Keratinocyte (primary cell): ENCODE data around the gene REEP3. TPM values are rescaled to one million over a fixed set of nuclear protein-coding genes. Genes with fewer than 3 reads are reported as not detected.

Source experiments
- DNase-seq: peaks from one replicate; pipeline ENCODE4 v3.0.0-alpha.2; 2011; ENCODE audit warnings: low read depth, missing footprints, low spot score
- FAIRE-seq: peaks from 2 replicates; lab custom pipeline; 2011; peaks lifted over from hg19 to GRCh38; lab: Jason Lieb, UNC
- H2AFZ ChIP-seq: 2 replicates; pipeline ENCODE4 v1.6.0; 2012; ENCODE audit warnings: low read length, control low read depth, inconsistent platforms; ENCODE audit not compliant: control insufficient read depth
- H3K27ac ChIP-seq: 2 replicates; pipeline ENCODE4 v1.5.1; 2011; ENCODE audit warnings: low read length; ENCODE audit not compliant: control insufficient read depth, insufficient read depth
- H3K27me3 ChIP-seq: 3 replicates; pipeline ENCODE4 v1.6.0; 2011; ENCODE audit warnings: low read length; ENCODE audit not compliant: control insufficient read depth, insufficient read depth; ENCODE audit errors: extremely low read depth
- H3K36me3 ChIP-seq, 2 experiments: 2 replicates in 1 of 2; 3 replicates in 1 of 2; pipeline ENCODE4 v1.5.1; 2011; ENCODE audit warnings: low read length in 2 of 2, mild to moderate bottlenecking in 1 of 2; ENCODE audit not compliant: control insufficient read depth in 2 of 2, insufficient read depth in 2 of 2; ENCODE audit errors: extremely low read depth in 1 of 2
- H3K4me1 ChIP-seq: 3 replicates; pipeline ENCODE4 v1.5.1; 2011; ENCODE audit warnings: low read length; ENCODE audit not compliant: control insufficient read depth, insufficient read depth; ENCODE audit errors: extremely low read depth
- H3K4me2 ChIP-seq: 3 replicates; pipeline ENCODE4 v1.6.0; 2011; ENCODE audit warnings: low read depth, low read length; ENCODE audit not compliant: control insufficient read depth, insufficient read depth; ENCODE audit errors: extremely low read depth
- H3K4me3 ChIP-seq, 3 experiments: fragments of 200-600 bp in 1 of 3; sonication (generic) in 1 of 3; 2 replicates in 2 of 3; 3 replicates in 1 of 3; pipeline ENCODE4 v1.5.1; 2011 to 2016; ENCODE audit warnings: low read length in 3 of 3, mild to moderate bottlenecking in 3 of 3, control low read depth in 2 of 3, inconsistent platforms in 1 of 3, low read depth in 1 of 3, mixed read lengths in 1 of 3, mixed run types in 1 of 3, moderate library complexity in 1 of 3; ENCODE audit not compliant: control insufficient read depth in 2 of 3, insufficient read depth in 2 of 3; ENCODE audit errors: extremely low read depth in 1 of 3
- H3K79me2 ChIP-seq: 2 replicates; pipeline ENCODE4 v1.6.0; 2012; ENCODE audit warnings: low read length; ENCODE audit not compliant: control insufficient read depth, insufficient read depth
- H3K9ac ChIP-seq: 3 replicates; pipeline ENCODE4 v1.6.0; 2011; ENCODE audit warnings: low read length; ENCODE audit not compliant: control insufficient read depth, insufficient read depth; ENCODE audit errors: extremely low read depth
- H3K9me1 ChIP-seq: 3 replicates; pipeline ENCODE4 v1.6.0; 2011; ENCODE audit warnings: low read length; ENCODE audit not compliant: control insufficient read depth, insufficient read depth; ENCODE audit errors: extremely low read depth
- H3K9me3 ChIP-seq: 2 replicates; pipeline ENCODE4 v1.5.1; 2012; ENCODE audit warnings: low read depth, low read length; ENCODE audit not compliant: control insufficient read depth
- H4K20me1 ChIP-seq: 3 replicates; pipeline ENCODE4 v1.6.0; 2011; ENCODE audit warnings: low read length; ENCODE audit not compliant: control insufficient read depth, insufficient read depth; ENCODE audit errors: extremely low read depth
- CTCF ChIP-seq, 3 experiments: IDR thresholded peaks in 1 of 3; conservative IDR thresholded peaks in 1 of 3; optimal IDR thresholded peaks in 1 of 3; 2 replicates in 2 of 3; 3 replicates in 1 of 3; pipeline versions ENCODE3 to v1.5.1; 2011; ENCODE audit warnings: low read length in 3 of 3, mild to moderate bottlenecking in 3 of 3, moderate library complexity in 2 of 3, control low read depth in 1 of 3, inconsistent platforms in 1 of 3; ENCODE audit not compliant: insufficient read depth in 2 of 3; ENCODE audit errors: extremely low read depth in 1 of 3
- EZH2 ChIP-seq: IDR thresholded peaks from one replicate; pipeline ENCODE4 v1.6.1; 2012; ENCODE audit warnings: inconsistent platforms, mild to moderate bottlenecking, low read length, moderate library complexity
- dilution Hi-C: fragments of 300-500 bp; cut with MboI; formaldehyde crosslinking; loops from one replicate; pipeline ENCODE4 v1.7.0; 2020; ENCODE audit warnings: low sequenced_read_pairs; ENCODE audit not compliant: extremely low pct_ligation_motif_present
- polyA plus RNA-seq, 5 experiments: library from polyadenylated mRNA; depleted of rRNA in 3 of 5; stranded (reverse) in 3 of 5; stranded (forward) in 1 of 5; unstranded in 1 of 5; fragments of >200 nt; gene quantifications; 1 replicate in 1 of 5; 2 replicates in 3 of 5; 3 replicates in 1 of 5; pipeline versions ENCODE4 v1.2.1 to v1.2.3, GENCODE V29; 2011 to 2012; ENCODE audit warnings: missing spikeins in 2 of 5, low read depth in 1 of 5, low replicate concordance in 1 of 5

The REEP3 gene
- polyA plus RNA-seq, 1 donor (not counting 4 experiments of a cell fraction or from before 2014, with no cell fraction given), result 52.8 TPM

DNA sequence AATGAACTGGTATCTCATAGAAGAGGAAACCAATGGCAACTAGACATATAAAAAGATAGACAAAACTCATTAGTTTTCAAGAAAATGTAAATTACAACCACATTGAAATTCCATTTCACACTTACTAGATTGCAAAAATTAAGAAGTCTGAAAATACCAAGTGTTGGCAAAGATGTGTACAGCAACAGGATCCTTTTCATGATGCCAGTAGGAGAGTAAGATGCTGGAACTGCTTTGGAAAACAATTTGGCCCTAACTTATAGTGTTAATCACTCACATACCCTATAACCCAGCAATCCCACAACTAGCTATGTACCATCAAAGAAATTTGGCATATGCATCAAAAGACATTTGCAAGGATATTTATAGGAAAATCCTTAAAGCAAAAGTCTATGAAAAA lies 15.5 kb downstream of the REEP3 start:
- H3K9ac ChIP-seq, result no peak overlapping the region
- no peak overlapping the region for H3K4me3 ChIP-seq
- no peaks in the 10 kb centered on the region for H3K4me1 ChIP-seq
- no peak overlapping the region for H2AFZ ChIP-seq
- H3K27me3 ChIP-seq, result no peaks in the 10 kb centered on the region
- dilution Hi-C loops, result no loop called here
- peaks cover 0 to 1% of the 10 kb centered on the region in 2 experiments for H3K36me3 ChIP-seq
- FAIRE-seq (no peak), DNase-seq (no peak)
- H3K4me2 ChIP-seq, result no peak overlapping the region
- H3K9me3 ChIP-seq, result no peaks in the 10 kb centered on the region
- H3K27ac ChIP-seq, result no peak overlapping the region
- no peaks in the 10 kb centered on the region for H4K20me1 ChIP-seq
- peaks cover 90% of the 10 kb centered on the region for H3K79me2 ChIP-seq
- no peaks in the 10 kb centered on the region for H3K9me1 ChIP-seq
- TF ChIP-seq EZH2, result no peak
- TF ChIP-seq CTCF (optimal IDR thresholded peaks at IDR 0.05 in 1 of 3, IDR thresholded peaks at IDR 0.05 in 1 of 3, conservative IDR thresholded peaks at IDR 0.05 in 1 of 3; ENCODE audit: extremely low read depth in 1 of 3, insufficient read depth in 2 of 3, low read length in 3 of 3), result no peak

- FAIRE-seq, result no peak
These were observed 16.3 kb downstream of the REEP3 start for GRCh38 chr10:63537536-63537935.

More at GRCh38 chr10:63537536-63537935, 16.3 kb downstream of the REEP3 start:
- no peak overlapping the region for H3K4me2 ChIP-seq
- no peak for DNase-seq
- no peaks in the 10 kb centered on the region for H3K27me3 ChIP-seq
- H3K27ac ChIP-seq, result no peak overlapping the region
- no peaks in the 10 kb centered on the region for H3K4me1 ChIP-seq
- H3K36me3 ChIP-seq, result peaks cover 0 to 1% of the 10 kb centered on the region in 2 experiments
- H3K4me3 ChIP-seq, result no peak overlapping the region
- H3K9me3 ChIP-seq, result no peaks in the 10 kb centered on the region
- H2AFZ ChIP-seq, result no peak overlapping the region
- no peaks in the 10 kb centered on the region for H3K9me1 ChIP-seq
- no peak overlapping the region for H3K9ac ChIP-seq
- H4K20me1 ChIP-seq, result no peaks in the 10 kb centered on the region
- TF ChIP-seq CTCF (optimal IDR thresholded peaks at IDR 0.05 in 1 of 3, IDR thresholded peaks at IDR 0.05 in 1 of 3, conservative IDR thresholded peaks at IDR 0.05 in 1 of 3; ENCODE audit: extremely low read depth in 1 of 3, insufficient read depth in 2 of 3, low read length in 3 of 3) (no peak), EZH2 (no peak)
- dilution Hi-C loops, result no loop called here
- H3K79me2 ChIP-seq, result peaks cover 87% of the 10 kb centered on the region
